Measurements from ENCODE around the gene CHD9NB.

DNA sequence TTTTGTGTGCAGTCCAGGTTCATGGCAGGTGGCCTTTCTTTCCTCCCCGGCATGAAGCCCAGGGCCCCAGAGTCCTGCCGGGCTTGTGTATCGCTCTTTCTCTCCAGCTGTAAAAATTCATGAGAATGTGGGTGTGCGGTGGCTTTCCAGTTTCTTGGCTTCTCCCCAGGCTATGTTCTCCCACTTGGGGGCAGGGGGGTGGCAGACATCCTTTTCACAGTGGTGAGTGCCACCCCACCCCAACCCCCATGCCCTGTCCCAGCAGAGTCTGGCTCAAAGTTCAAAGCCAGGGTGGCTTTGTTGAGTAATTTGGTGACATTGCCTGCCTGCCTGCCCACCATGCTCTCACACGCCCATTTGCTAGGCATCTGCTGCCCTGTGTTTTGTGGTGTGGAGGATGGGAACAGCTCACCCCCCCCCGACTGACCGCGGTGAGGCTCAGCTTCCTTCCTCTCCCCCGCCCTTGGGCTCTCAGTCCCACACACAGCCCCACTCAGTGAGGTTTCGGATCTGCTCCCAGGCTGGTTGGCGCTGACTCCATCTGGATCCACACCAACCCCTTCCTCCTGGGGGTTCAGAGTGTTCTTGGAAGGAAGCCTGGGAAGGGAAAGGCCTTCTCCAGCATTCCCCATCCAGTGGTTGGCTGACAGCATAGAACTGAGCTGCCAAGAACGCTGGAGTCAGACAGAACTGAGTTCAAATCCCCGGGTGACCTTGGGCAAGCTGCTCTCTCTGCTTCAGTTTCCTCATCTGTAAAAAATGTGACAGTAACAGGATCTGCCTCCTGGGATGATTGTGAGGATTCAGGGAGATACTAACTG is 38.1 kb upstream of the CHD9NB start:
- no peak for TF ChIP-seq POLR2A (IDR thresholded peaks at IDR 0.05)
- TF ChIP-seq, protein P1, sequence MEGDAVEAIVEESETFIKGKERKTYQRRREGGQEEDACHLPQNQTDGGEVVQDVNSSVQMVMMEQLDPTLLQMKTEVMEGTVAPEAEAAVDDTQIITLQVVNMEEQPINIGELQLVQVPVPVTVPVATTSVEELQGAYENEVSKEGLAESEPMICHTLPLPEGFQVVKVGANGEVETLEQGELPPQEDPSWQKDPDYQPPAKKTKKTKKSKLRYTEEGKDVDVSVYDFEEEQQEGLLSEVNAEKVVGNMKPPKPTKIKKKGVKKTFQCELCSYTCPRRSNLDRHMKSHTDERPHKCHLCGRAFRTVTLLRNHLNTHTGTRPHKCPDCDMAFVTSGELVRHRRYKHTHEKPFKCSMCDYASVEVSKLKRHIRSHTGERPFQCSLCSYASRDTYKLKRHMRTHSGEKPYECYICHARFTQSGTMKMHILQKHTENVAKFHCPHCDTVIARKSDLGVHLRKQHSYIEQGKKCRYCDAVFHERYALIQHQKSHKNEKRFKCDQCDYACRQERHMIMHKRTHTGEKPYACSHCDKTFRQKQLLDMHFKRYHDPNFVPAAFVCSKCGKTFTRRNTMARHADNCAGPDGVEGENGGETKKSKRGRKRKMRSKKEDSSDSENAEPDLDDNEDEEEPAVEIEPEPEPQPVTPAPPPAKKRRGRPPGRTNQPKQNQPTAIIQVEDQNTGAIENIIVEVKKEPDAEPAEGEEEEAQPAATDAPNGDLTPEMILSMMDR (IDR thresholded peaks at IDR 0.05): no peak

Measured in lower leg skin (tissue), 3 donors.